RWPE2 (cell line): ENCODE results near the gene TESK2.

Source experiments
- ATAC-seq: fragments of 200-7000 bp; cut with Tn5 transposase; 3 replicates; pipeline ENCODE4 v1.9.1; 2021; ENCODE audit warnings: low read depth
- DNase-seq: peaks from one replicate; pipeline ENCODE4 v3.0.0-alpha.2; 2020; ENCODE audit warnings: low spot score
- H3K27ac ChIP-seq: fragments of 450-650 bp; 2 replicates; pipeline ENCODE4 v1.5.1; 2017; ENCODE audit warnings: mild to moderate bottlenecking; ENCODE audit not compliant: poor library complexity, severe bottlenecking
- H3K27me3 ChIP-seq: fragments of 250-450 bp; sonication (Bioruptor Pico); 2 replicates; pipeline ENCODE4 v1.5.1; 2021; ENCODE audit warnings: mild to moderate bottlenecking, moderate library complexity; ENCODE audit not compliant: insufficient read depth, poor library complexity, severe bottlenecking
- H3K36me3 ChIP-seq: fragments of 250-450 bp; sonication (Bioruptor Pico); 2 replicates; pipeline ENCODE4 v1.5.1; 2020; ENCODE audit warnings: low read depth, mild to moderate bottlenecking, moderate library complexity
- H3K4me1 ChIP-seq: fragments of 250-450 bp; sonication (Bioruptor Pico); 2 replicates; pipeline ENCODE4 v1.5.1; 2021; ENCODE audit warnings: mild to moderate bottlenecking, moderate library complexity; ENCODE audit not compliant: insufficient read depth, poor library complexity, severe bottlenecking
- H3K4me3 ChIP-seq: fragments of 250-450 bp; sonication (Bioruptor Pico); 2 replicates; pipeline ENCODE4 v1.5.1; 2021; ENCODE audit warnings: mild to moderate bottlenecking, moderate library complexity; ENCODE audit not compliant: severe bottlenecking
- H3K9me3 ChIP-seq: fragments of 250-450 bp; sonication (Bioruptor Pico); 2 replicates; pipeline ENCODE4 v1.5.1; 2021; ENCODE audit warnings: mild to moderate bottlenecking, moderate library complexity; ENCODE audit not compliant: severe bottlenecking
- CTCF ChIP-seq: fragments of 450-650 bp; IDR thresholded peaks from one replicate; pipeline ENCODE4 v1.5.1; 2017; ENCODE audit warnings: mild to moderate bottlenecking, moderate library complexity; ENCODE audit not compliant: poor library complexity, severe bottlenecking

The TESK2 gene

DNA sequence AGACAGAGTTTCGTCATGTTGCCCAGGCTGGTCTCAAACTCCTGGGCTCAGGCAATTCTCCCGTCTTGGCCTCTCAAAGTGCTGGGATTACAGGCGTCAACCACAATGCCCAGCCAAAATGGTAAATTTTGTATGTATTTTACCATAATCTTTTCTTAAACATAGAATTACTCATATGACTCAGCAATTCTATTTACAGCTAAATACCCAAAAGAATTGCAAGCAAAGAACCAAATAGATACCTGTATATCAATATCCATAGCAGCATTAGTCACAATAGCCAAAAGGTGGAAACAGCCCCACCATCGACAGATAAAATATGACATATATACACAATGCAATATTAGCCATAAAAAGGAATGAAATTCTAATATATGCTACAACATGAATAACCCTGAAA lies 36.5 kb downstream of the TESK2 start:
- DNase-seq (no peak), ATAC-seq (no peak)
- Histone ChIP-seq H3K27me3 (no peaks in the 10 kb centered on the region), H3K9me3 (no peaks in the 10 kb centered on the region), H3K36me3 (no peaks in the 10 kb centered on the region), H3K4me3 (no peak overlapping the region), H3K4me1 (no peaks in the 10 kb centered on the region), H3K27ac (no peak overlapping the region)
- no peak for TF ChIP-seq CTCF

GRCh38 chr1:45452503-45452902 lies 38.5 kb downstream of the TESK2 start:
- no peak for TF ChIP-seq CTCF
- DNase-seq (no peak), ATAC-seq (no peak)
- no peaks in the 10 kb centered on the region for H3K27me3 ChIP-seq
- H3K4me3 ChIP-seq: no peak overlapping the region
- no peaks in the 10 kb centered on the region for H3K4me1 ChIP-seq
- H3K36me3 ChIP-seq: no peaks in the 10 kb centered on the region
- no peaks in the 10 kb centered on the region for H3K9me3 ChIP-seq
- no peak overlapping the region for H3K27ac ChIP-seq

DNA sequence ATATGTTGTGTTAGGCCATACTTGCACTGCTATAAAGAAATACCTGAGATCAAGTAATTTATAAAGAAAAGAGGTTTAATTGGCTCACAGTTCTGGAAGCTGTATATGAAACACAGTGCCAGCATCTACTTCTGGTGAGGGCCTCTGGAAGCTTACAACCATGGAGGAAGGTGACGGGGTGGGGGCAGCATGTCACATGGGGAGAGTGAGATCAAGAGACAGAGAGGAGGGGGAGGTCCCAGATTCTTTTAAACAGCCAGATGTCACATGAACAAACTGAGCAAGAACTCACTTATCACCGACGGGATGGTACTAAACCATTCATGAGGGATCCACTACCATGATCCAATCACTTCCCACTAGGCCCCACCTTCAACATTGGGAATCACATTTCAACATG lies 42.6 kb downstream of the TESK2 start:
- no peak overlapping the region for H3K4me3 ChIP-seq
- TF ChIP-seq CTCF: no peak
- ATAC-seq: no peak

GRCh38 chr1:45446950-45447672 lies 43.9 kb downstream of the TESK2 start:
- H3K27ac ChIP-seq: no peak overlapping the region
- no peaks in the 10 kb centered on the region for H3K9me3 ChIP-seq
- no peaks in the 10 kb centered on the region for H3K27me3 ChIP-seq
- ATAC-seq (no peak), DNase-seq (no peak)
- no peak for TF ChIP-seq CTCF
- no peaks in the 10 kb centered on the region for H3K36me3 ChIP-seq
- no peak overlapping the region for H3K4me3 ChIP-seq
- peaks cover 5% of the 10 kb centered on the region for H3K4me1 ChIP-seq

More for the DNA sequence above, 42.6 kb downstream of the TESK2 start:
- Histone ChIP-seq H3K27me3 (no peaks in the 10 kb centered on the region), H3K27ac (no peak overlapping the region), H3K4me1 (no peaks in the 10 kb centered on the region), H3K9me3 (no peaks in the 10 kb centered on the region), H3K36me3 (no peaks in the 10 kb centered on the region)
- DNase-seq: no peak

DNA sequence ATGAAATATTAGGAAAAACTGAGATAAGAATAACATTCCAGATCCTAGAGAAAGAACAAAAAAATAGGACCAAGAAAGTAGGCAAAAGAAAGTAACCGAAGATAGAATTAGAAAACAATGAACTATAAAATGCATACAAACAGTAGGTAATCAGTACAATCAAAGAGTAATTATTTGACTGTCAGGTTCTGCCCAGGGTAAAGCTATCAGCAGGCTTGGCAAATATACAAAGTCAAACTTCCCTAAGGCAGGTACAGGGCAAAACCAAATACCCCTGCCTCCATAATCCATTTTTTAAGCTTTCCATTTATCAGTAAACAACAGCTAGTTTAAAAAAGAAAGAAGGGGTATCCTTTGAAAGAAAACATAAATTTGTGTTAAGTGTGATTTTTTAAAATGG lies 44.4 kb downstream of the TESK2 start:
- H3K9me3 ChIP-seq: no peaks in the 10 kb centered on the region
- TF ChIP-seq CTCF: no peak
- H3K4me1 ChIP-seq: peaks cover 9% of the 10 kb centered on the region
- no peak for DNase-seq
- no peaks in the 10 kb centered on the region for H3K27me3 ChIP-seq
- no peak for ATAC-seq
- no peak overlapping the region for H3K4me3 ChIP-seq
- no peak overlapping the region for H3K27ac ChIP-seq
- no peaks in the 10 kb centered on the region for H3K36me3 ChIP-seq
